PC-3 (cell line): ENCODE data around the gene TMEM41A.

Experiments
- EZH2 ChIP-seq: fragments of 300-600 bp; sonication (generic); IDR thresholded peaks from one replicate; pipeline ENCODE4 v1.6.1; 2017; ENCODE audit warnings: antibody characterized with exemption, mild to moderate bottlenecking, low read length; ENCODE audit not compliant: unreplicated experiment
- TF ChIP-seq, protein P1 (sequence below): fragments of 300-600 bp; sonication (generic); conservative IDR thresholded peaks from 2 replicates; pipeline ENCODE4 v1.5.1; 2017; ENCODE audit warnings: antibody characterized with exemption, low read depth, mild to moderate bottlenecking, low read length

GRCh38 chr3:185508335-185508991 lies 9.6 kb upstream of the TMEM41A start:
- TF ChIP-seq, protein P1, sequence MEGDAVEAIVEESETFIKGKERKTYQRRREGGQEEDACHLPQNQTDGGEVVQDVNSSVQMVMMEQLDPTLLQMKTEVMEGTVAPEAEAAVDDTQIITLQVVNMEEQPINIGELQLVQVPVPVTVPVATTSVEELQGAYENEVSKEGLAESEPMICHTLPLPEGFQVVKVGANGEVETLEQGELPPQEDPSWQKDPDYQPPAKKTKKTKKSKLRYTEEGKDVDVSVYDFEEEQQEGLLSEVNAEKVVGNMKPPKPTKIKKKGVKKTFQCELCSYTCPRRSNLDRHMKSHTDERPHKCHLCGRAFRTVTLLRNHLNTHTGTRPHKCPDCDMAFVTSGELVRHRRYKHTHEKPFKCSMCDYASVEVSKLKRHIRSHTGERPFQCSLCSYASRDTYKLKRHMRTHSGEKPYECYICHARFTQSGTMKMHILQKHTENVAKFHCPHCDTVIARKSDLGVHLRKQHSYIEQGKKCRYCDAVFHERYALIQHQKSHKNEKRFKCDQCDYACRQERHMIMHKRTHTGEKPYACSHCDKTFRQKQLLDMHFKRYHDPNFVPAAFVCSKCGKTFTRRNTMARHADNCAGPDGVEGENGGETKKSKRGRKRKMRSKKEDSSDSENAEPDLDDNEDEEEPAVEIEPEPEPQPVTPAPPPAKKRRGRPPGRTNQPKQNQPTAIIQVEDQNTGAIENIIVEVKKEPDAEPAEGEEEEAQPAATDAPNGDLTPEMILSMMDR, result no peak
- no peak for TF ChIP-seq EZH2
